Measurements from ENCODE around the gene RAET1L. TPM values are rescaled to one million over a fixed set of nuclear protein-coding genes. Genes with fewer than 3 reads are reported as not detected.

Gene RAET1L
- total and polyA plus RNA-seq, 2 of the 4 experiments (the other 2 are of a cell fraction): not detected

GRCh38 chr6:150048099-150048498 lies 22.8 kb upstream of the RAET1L start:
- Histone ChIP-seq H3K4ac (ENCODE audit: low read depth, low read length) (no peak overlapping the region), H3K14ac (replicated peaks; ENCODE audit: low read depth, low read length) (no peak overlapping the region), H3K9ac (ENCODE audit: low read depth, low read length) (no peak overlapping the region), H4K20me1 (ENCODE audit: insufficient read depth, low read length) (no peaks in the 10 kb centered on the region), H3K18ac (ENCODE audit: low read depth, low read length) (no peak overlapping the region), H2BK5ac (ENCODE audit: low read depth, low read length, poor library complexity, severe bottlenecking) (no peak overlapping the region), H3K27me3 (ENCODE audit: control insufficient read depth, insufficient read depth, low read length) (peaks cover 49% of the 10 kb centered on the region), H2AK5ac (ENCODE audit: low read depth, low read length) (no peak overlapping the region), H4K8ac (ENCODE audit: low read depth in 2 of 2, low read length in 2 of 2) (no peak overlapping the region), H4K5ac (ENCODE audit: low read depth, low read length) (no peak overlapping the region), H4K91ac (ENCODE audit: insufficient read depth, low read depth, low read length) (no peak overlapping the region), H3K36me3 (ENCODE audit: control insufficient read depth, insufficient read depth, low read length) (no peaks in the 10 kb centered on the region), H3K4me1 (ENCODE audit: control insufficient read depth, insufficient read depth, low read length) (no peaks in the 10 kb centered on the region), H3K4me3 (ENCODE audit: insufficient read depth, low read depth, low read length) (no peak overlapping the region), H2BK15ac (ENCODE audit: low read depth, low read length) (no peak overlapping the region), H3K9me1 (ENCODE audit: insufficient read depth, low read length) (no peaks in the 10 kb centered on the region), H3K27ac (ENCODE audit: insufficient read depth, low read length) (no peak overlapping the region), H3K56ac (ENCODE audit: extremely low read depth, insufficient read depth, low read length) (no peak overlapping the region), H2BK120ac (ENCODE audit: low read depth, low read length) (no peak overlapping the region), H3K4me2 (ENCODE audit: low read depth, low read length) (no peak overlapping the region), H2AFZ (replicated peaks; ENCODE audit: low read length, poor library complexity) (no peak overlapping the region), H3K9me3 (ENCODE audit: control insufficient read depth, insufficient read depth, low read length) (no peaks in the 10 kb centered on the region), H3K23ac (ENCODE audit: low read depth, low read length) (no peak overlapping the region), H3K79me1 (ENCODE audit: low read depth in 1 of 2, low read length in 2 of 2) (no peaks in the 10 kb centered on the region), H2AK9ac (replicated peaks; ENCODE audit: low read depth, low read length, poor library complexity) (no peak overlapping the region), H2BK20ac (ENCODE audit: low read depth, low read length) (no peak overlapping the region)
- ChIA-PET POLR2A (ENCODE audit: unreplicated experiment) (no interaction called here), CTCF (no interaction called here)
- DNase-seq (no peak), ATAC-seq (ENCODE audit: low read depth) (no peak)
- no CpG with 5 or more reads among the region's 4 CpGs for WGBS, 2 experiments (ENCODE audit: extremely low coverage in 2 of 2, insufficient read length in 1 of 2)
- BruUV-seq (replicated peaks): no TSS peak
- in situ Hi-C loops (cut with MboI; ENCODE audit: low sequenced_read_pairs): no loop called here
- intact Hi-C loops (cut with micrococcal nuclease): no loop called here
- dilution Hi-C loops (cut with HindIII; ENCODE audit: low sequenced_read_pairs, unreplicated experiment): no loop called here
- TF ChIP-seq RCOR1 (IDR thresholded peaks at IDR 0.05; ENCODE audit: insufficient replicate concordance, low read length) (no peak), MAFK (IDR thresholded peaks at IDR 0.05; ENCODE audit: low read depth, low read length) (no peak), CHD1 (IDR thresholded peaks at IDR 0.05; ENCODE audit: low read depth, low read length) (no peak)
- TF ChIP-seq, protein P1, sequence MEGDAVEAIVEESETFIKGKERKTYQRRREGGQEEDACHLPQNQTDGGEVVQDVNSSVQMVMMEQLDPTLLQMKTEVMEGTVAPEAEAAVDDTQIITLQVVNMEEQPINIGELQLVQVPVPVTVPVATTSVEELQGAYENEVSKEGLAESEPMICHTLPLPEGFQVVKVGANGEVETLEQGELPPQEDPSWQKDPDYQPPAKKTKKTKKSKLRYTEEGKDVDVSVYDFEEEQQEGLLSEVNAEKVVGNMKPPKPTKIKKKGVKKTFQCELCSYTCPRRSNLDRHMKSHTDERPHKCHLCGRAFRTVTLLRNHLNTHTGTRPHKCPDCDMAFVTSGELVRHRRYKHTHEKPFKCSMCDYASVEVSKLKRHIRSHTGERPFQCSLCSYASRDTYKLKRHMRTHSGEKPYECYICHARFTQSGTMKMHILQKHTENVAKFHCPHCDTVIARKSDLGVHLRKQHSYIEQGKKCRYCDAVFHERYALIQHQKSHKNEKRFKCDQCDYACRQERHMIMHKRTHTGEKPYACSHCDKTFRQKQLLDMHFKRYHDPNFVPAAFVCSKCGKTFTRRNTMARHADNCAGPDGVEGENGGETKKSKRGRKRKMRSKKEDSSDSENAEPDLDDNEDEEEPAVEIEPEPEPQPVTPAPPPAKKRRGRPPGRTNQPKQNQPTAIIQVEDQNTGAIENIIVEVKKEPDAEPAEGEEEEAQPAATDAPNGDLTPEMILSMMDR (conservative IDR thresholded peaks at IDR 0.05; ENCODE audit: low read depth, low read length): no peak

Measured in IMR-90 (cell line).